Measurements from ENCODE around the gene ROM1. TPM values are rescaled to one million over a fixed set of nuclear protein-coding genes. Genes with fewer than 3 reads are reported as not detected.

Gene ROM1
- total and polyA plus RNA-seq, 2 experiments from 2014 or later = 0.24 to 0.65 TPM

DNA sequence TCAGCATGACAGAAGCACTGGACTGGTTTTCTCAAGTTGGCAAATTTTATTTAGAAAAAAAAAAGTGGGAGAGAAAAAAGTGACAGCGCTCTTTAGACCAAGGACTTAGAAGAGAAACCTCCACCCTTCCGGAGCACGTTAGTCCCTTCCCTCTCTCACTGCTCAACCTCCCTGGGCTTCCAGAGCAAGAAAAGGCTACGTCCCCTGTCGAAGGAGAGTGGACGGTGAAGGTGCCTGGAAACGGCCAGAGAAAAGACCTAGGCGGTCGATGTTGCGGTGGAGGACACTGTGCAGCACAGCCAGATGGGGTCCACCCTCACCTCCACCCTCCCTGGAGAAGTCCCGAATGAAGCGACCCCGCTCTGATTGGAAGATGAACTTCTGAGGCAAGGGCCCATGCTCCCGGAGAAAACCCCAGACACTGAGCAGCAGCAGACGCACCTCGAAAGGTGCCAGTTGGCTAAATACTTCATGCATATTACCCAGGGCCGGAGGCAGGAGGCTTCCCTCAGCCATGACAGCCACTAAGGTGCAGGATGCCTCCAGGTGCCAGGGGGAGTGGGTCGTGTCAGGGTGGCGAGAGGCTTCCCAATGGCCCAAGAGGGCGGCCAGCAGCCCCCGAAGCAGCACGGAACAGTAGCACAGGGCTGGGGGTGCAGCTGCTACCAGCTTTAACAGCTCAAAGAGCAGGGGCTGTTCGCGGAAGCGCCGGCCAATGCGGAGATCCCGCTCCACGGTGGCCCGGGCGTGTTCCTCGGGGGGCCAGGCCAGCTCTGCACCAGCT, 34.0 kb downstream of the ROM1 start:
- Histone ChIP-seq H3K27me3 (ENCODE audit: insufficient read depth) (no peaks in the 10 kb centered on the region), H3K4me1 (ENCODE audit: insufficient read depth) (peaks cover 1% of the 10 kb centered on the region; the same call in 1 of the 2 replicates), H3K9me2 (ENCODE audit: insufficient read depth) (no peaks in the 10 kb centered on the region), H2AFZ (no peak overlapping the region), H3K36me3 (ENCODE audit: insufficient read depth) (peaks cover 10% of the 10 kb centered on the region; the same call in 1 of the 2 replicates), H4K20me1 (replicated peaks; ENCODE audit: insufficient read depth) (peaks cover 19% of the 10 kb centered on the region), H3K27ac (ENCODE audit: low read depth) (no peak overlapping the region), H3F3A (replicated peaks; ENCODE audit: low read depth) (0 out of 2 replicates have a peak, but pooled peaks cover 16% of the 10 kb centered on the region), H3K4me3 (peak overlapping the region; percentile 100; the same call in 1 of the 2 replicates), H3K4me2 (peak overlapping the region; percentile 39), H3K79me2 (replicated peaks; ENCODE audit: insufficient read depth) (peaks cover 51% of the 10 kb centered on the region)
- no peak overlapping the region; the same call in 1 of the 2 replicates for H3K27ac Mint-ChIP-seq
- ATAC-seq (peak; percentile 9), DNase-seq (ENCODE audit: low spot score) (no peak)
- TF ChIP-seq ETS1 (IDR thresholded peaks at IDR 0.05) (no peak), POLR2AphosphoS5 (IDR thresholded peaks at IDR 0.05; ENCODE audit: low read depth) (no peak), EZH2phosphoT487 (IDR thresholded peaks at IDR 0.05; ENCODE audit: unreplicated experiment) (no peak), CREB1 (CRISPR knock-in tag; IDR thresholded peaks at IDR 0.05; ENCODE audit: low read depth) (no peak), CTCF (conservative IDR thresholded peaks at IDR 0.05; ENCODE audit: low read depth in 2 of 2) (no peak), NANOG (IDR thresholded peaks at IDR 0.05; ENCODE audit: borderline replicate concordance) (no peak), ZNF331 (CRISPR knock-in tag; IDR thresholded peaks at IDR 0.05; ENCODE audit: low read depth) (no peak), EZH2 (IDR thresholded peaks at IDR 0.05; ENCODE audit: low read depth, unreplicated experiment) (no peak), JUNB (IDR thresholded peaks at IDR 0.05; ENCODE audit: unreplicated experiment) (no peak), STAT1 (IDR thresholded peaks at IDR 0.05; ENCODE audit: unreplicated experiment) (no peak)
- TF ChIP-seq, protein P1, sequence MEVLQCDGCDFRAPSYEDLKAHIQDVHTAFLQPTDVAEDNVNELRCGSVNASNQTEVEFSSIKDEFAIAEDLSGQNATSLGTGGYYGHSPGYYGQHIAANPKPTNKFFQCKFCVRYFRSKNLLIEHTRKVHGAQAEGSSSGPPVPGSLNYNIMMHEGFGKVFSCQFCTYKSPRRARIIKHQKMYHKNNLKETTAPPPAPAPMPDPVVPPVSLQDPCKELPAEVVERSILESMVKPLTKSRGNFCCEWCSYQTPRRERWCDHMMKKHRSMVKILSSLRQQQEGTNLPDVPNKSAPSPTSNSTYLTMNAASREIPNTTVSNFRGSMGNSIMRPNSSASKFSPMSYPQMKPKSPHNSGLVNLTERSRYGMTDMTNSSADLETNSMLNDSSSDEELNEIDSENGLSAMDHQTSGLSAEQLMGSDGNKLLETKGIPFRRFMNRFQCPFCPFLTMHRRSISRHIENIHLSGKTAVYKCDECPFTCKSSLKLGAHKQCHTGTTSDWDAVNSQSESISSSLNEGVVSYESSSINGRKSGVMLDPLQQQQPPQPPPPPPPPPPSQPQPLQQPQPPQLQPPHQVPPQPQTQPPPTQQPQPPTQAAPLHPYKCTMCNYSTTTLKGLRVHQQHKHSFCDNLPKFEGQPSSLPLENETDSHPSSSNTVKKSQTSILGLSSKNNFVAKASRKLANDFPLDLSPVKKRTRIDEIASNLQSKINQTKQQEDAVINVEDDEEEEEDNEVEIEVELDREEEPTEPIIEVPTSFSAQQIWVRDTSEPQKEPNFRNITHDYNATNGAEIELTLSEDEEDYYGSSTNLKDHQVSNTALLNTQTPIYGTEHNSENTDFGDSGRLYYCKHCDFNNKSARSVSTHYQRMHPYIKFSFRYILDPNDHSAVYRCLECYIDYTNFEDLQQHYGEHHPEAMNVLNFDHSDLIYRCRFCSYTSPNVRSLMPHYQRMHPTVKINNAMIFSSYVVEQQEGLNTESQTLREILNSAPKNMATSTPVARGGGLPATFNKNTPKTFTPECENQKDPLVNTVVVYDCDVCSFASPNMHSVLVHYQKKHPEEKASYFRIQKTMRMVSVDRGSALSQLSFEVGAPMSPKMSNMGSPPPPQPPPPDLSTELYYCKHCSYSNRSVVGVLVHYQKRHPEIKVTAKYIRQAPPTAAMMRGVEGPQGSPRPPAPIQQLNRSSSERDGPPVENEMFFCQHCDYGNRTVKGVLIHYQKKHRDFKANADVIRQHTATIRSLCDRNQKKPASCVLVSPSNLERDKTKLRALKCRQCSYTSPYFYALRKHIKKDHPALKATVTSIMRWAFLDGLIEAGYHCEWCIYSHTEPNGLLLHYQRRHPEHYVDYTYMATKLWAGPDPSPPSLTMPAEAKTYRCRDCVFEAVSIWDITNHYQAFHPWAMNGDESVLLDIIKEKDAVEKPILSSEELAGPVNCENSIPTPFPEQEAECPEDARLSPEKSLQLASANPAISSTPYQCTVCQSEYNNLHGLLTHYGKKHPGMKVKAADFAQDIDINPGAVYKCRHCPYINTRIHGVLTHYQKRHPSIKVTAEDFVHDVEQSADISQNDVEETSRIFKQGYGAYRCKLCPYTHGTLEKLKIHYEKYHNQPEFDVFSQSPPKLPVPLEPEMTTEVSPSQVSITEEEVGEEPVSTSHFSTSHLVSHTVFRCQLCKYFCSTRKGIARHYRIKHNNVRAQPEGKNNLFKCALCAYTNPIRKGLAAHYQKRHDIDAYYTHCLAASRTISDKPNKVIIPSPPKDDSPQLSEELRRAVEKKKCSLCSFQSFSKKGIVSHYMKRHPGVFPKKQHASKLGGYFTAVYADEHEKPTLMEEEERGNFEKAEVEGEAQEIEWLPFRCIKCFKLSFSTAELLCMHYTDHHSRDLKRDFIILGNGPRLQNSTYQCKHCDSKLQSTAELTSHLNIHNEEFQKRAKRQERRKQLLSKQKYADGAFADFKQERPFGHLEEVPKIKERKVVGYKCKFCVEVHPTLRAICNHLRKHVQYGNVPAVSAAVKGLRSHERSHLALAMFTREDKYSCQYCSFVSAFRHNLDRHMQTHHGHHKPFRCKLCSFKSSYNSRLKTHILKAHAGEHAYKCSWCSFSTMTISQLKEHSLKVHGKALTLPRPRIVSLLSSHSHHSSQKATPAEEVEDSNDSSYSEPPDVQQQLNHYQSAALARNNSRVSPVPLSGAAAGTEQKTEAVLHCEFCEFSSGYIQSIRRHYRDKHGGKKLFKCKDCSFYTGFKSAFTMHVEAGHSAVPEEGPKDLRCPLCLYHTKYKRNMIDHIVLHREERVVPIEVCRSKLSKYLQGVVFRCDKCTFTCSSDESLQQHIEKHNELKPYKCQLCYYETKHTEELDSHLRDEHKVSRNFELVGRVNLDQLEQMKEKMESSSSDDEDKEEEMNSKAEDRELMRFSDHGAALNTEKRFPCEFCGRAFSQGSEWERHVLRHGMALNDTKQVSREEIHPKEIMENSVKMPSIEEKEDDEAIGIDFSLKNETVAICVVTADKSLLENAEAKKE (CRISPR knock-in tag; IDR thresholded peaks at IDR 0.05) = no peak
- TF ChIP-seq, protein P2, sequence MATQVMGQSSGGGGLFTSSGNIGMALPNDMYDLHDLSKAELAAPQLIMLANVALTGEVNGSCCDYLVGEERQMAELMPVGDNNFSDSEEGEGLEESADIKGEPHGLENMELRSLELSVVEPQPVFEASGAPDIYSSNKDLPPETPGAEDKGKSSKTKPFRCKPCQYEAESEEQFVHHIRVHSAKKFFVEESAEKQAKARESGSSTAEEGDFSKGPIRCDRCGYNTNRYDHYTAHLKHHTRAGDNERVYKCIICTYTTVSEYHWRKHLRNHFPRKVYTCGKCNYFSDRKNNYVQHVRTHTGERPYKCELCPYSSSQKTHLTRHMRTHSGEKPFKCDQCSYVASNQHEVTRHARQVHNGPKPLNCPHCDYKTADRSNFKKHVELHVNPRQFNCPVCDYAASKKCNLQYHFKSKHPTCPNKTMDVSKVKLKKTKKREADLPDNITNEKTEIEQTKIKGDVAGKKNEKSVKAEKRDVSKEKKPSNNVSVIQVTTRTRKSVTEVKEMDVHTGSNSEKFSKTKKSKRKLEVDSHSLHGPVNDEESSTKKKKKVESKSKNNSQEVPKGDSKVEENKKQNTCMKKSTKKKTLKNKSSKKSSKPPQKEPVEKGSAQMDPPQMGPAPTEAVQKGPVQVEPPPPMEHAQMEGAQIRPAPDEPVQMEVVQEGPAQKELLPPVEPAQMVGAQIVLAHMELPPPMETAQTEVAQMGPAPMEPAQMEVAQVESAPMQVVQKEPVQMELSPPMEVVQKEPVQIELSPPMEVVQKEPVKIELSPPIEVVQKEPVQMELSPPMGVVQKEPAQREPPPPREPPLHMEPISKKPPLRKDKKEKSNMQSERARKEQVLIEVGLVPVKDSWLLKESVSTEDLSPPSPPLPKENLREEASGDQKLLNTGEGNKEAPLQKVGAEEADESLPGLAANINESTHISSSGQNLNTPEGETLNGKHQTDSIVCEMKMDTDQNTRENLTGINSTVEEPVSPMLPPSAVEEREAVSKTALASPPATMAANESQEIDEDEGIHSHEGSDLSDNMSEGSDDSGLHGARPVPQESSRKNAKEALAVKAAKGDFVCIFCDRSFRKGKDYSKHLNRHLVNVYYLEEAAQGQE (IDR thresholded peaks at IDR 0.05; ENCODE audit: unreplicated experiment) = no peak
- peak overlapping the region; percentile 99 for H3K4me3 Mint-ChIP-seq
- H3K9me3 Mint-ChIP-seq = peaks cover 2% of the 10 kb centered on the region; the same call in 1 of the 3 replicates
- peaks cover 39% of the 10 kb centered on the region for H3K36me3 Mint-ChIP-seq (ENCODE audit: low read depth)
- peaks cover 10% of the 10 kb centered on the region for H3K27me3 Mint-ChIP-seq (ENCODE audit: insufficient read depth, low read depth, poor library complexity)
- peaks cover 12% of the 10 kb centered on the region for H3K4me1 Mint-ChIP-seq

Measured in GM23338 (cell line).